GM23338 (cell line): Measurements from ENCODE around the gene NRIP1. TPM values are rescaled to one million over a fixed set of nuclear protein-coding genes. Genes with fewer than 3 reads are reported as not detected.

Experiments used
- ATAC-seq: fragments of 200-7000 bp; cut with Tn5 transposase; 3 replicates; pipeline ENCODE4 v1.9.1; 2020
- DNase-seq: peaks from one replicate; pipeline ENCODE4 v3.0.0-alpha.2; 2015; ENCODE audit warnings: low spot score
- H2AFZ ChIP-seq: fragments of 200-600 bp; sonication (generic); 2 replicates; pipeline ENCODE4 v1.8.0; 2016; ENCODE audit warnings: antibody characterized with exemption, mild to moderate bottlenecking, moderate library complexity
- H3F3A ChIP-seq: fragments of 200-600 bp; sonication (generic); replicated peaks from 2 replicates; pipeline ENCODE4 v1.8.0; 2017; ENCODE audit warnings: antibody characterized with exemption, mixed run types, low read depth
- H3K27ac ChIP-seq: fragments of 200-600 bp; sonication (generic); 2 replicates; pipeline ENCODE4 v1.6.1; 2016; ENCODE audit warnings: low read depth
- H3K27me3 ChIP-seq: fragments of 200-600 bp; sonication (generic); 2 replicates; pipeline ENCODE4 v1.8.0; 2016; ENCODE audit warnings: mild to moderate bottlenecking, mixed run types, moderate library complexity; ENCODE audit not compliant: insufficient read depth
- H3K36me3 ChIP-seq: fragments of 200-600 bp; sonication (generic); 2 replicates; pipeline ENCODE4 v1.8.0; 2016; ENCODE audit warnings: mild to moderate bottlenecking; ENCODE audit not compliant: insufficient read depth
- H3K4me1 ChIP-seq: fragments of 200-600 bp; sonication (generic); 2 replicates; pipeline ENCODE4 v1.8.0; 2016; ENCODE audit warnings: mild to moderate bottlenecking, moderate library complexity; ENCODE audit not compliant: insufficient read depth
- H3K4me2 ChIP-seq: fragments of 200-600 bp; sonication (generic); 2 replicates; pipeline ENCODE4 v1.7.1; 2017; ENCODE audit warnings: mixed run types
- H3K4me3 ChIP-seq: fragments of 200-600 bp; sonication (generic); 2 replicates; pipeline ENCODE4 v1.6.1; 2016; ENCODE audit warnings: mixed run types
- H3K79me2 ChIP-seq: fragments of 200-600 bp; sonication (generic); replicated peaks from 2 replicates; pipeline ENCODE4 v1.8.0; 2017; ENCODE audit warnings: mild to moderate bottlenecking; ENCODE audit not compliant: insufficient read depth
- H3K9me2 ChIP-seq: fragments of 200-600 bp; sonication (generic); 2 replicates; pipeline ENCODE4 v1.8.0; 2017; ENCODE audit not compliant: insufficient read depth
- H4K20me1 ChIP-seq: fragments of 200-600 bp; sonication (generic); replicated peaks from 2 replicates; pipeline ENCODE4 v1.8.0; 2017; ENCODE audit warnings: mild to moderate bottlenecking; ENCODE audit not compliant: insufficient read depth
- H3K27ac Mint-ChIP-seq: 2 replicates; pipeline ENCODE4 v1.8.0; 2020; ENCODE audit warnings: inconsistent platforms, mild to moderate bottlenecking, moderate library complexity, mixed read lengths
- H3K27me3 Mint-ChIP-seq: 3 replicates; pipeline ENCODE4 v1.8.0; 2022; ENCODE audit warnings: low read depth, mild to moderate bottlenecking, moderate library complexity, mixed read lengths, inconsistent platforms; ENCODE audit not compliant: insufficient read depth, poor library complexity
- H3K36me3 Mint-ChIP-seq: 3 replicates; pipeline ENCODE4 v1.8.0; 2021; ENCODE audit warnings: low read depth, mild to moderate bottlenecking, inconsistent platforms, moderate library complexity, mixed read lengths
- H3K4me1 Mint-ChIP-seq: 3 replicates; pipeline ENCODE4 v1.8.0; 2020; ENCODE audit warnings: mild to moderate bottlenecking, inconsistent platforms, mixed read lengths
- H3K4me3 Mint-ChIP-seq: 3 replicates; pipeline ENCODE4 v1.8.0; 2021; ENCODE audit warnings: moderate library complexity, mild to moderate bottlenecking, inconsistent platforms, mixed read lengths
- H3K9me3 Mint-ChIP-seq: 3 replicates; pipeline ENCODE4 v1.8.0; 2020; ENCODE audit warnings: moderate library complexity, mild to moderate bottlenecking, inconsistent platforms, mixed read lengths
- EZH2 ChIP-seq: fragments of 200-600 bp; sonication (generic); IDR thresholded peaks from one replicate; pipeline ENCODE4 v1.8.0; 2017; ENCODE audit warnings: antibody characterized with exemption, mild to moderate bottlenecking, low read depth; ENCODE audit not compliant: unreplicated experiment
- EZH2phosphoT487 ChIP-seq: fragments of 200-600 bp; sonication (generic); IDR thresholded peaks from one replicate; pipeline ENCODE4 v1.8.1; 2018; ENCODE audit warnings: antibody characterized with exemption; ENCODE audit not compliant: unreplicated experiment
- JUNB ChIP-seq: IDR thresholded peaks from one replicate; pipeline ENCODE4 v1.6.1; 2016; ENCODE audit warnings: antibody characterized with exemption; ENCODE audit not compliant: unreplicated experiment
- NANOG ChIP-seq: IDR thresholded peaks from 2 replicates; pipeline ENCODE4 v1.6.1; 2016; ENCODE audit warnings: antibody characterized with exemption, borderline replicate concordance
- POLR2AphosphoS5 ChIP-seq: IDR thresholded peaks from 2 replicates; pipeline ENCODE4 v1.6.1; 2016; ENCODE audit warnings: antibody characterized with exemption, low read depth
- STAT1 ChIP-seq: IDR thresholded peaks from one replicate; pipeline ENCODE4 v1.6.1; 2016; ENCODE audit warnings: antibody characterized with exemption; ENCODE audit not compliant: unreplicated experiment
- ZNF114 ChIP-seq: fragments of 250-450 bp; sonication (Bioruptor Pico); IDR thresholded peaks from 2 replicates; pipeline ENCODE4 v1.5.0; 2020; ENCODE audit warnings: mild to moderate bottlenecking, moderate library complexity
- ZNF331 ChIP-seq: fragments of 250-450 bp; sonication (Bioruptor Pico); IDR thresholded peaks from 2 replicates; pipeline ENCODE4 v1.5.0; 2020; ENCODE audit warnings: low read depth, mild to moderate bottlenecking, moderate library complexity
- polyA plus RNA-seq: library from polyadenylated mRNA; unstranded; fragments of >200 nt; fragmentation: Nextera tagmentation; extraction: Ambion mirVana; gene quantifications from 2 replicates; pipeline ENCODE4 v1.2.1, GENCODE V29; 2016
- total RNA-seq: library from RNA; depleted of rRNA; stranded (reverse); fragments of >200 nt; shearing (Covaris generic); gene quantifications from 2 replicates; pipeline ENCODE4 v1.2.3, GENCODE V29; 2014
- TF ChIP-seq, protein P1 (sequence below): fragments of 250-450 bp; sonication (Bioruptor Pico); IDR thresholded peaks from 2 replicates; pipeline ENCODE4 v1.5.0; 2020; ENCODE audit warnings: mild to moderate bottlenecking, moderate library complexity
- TF ChIP-seq, protein P2 (sequence below): IDR thresholded peaks from 2 replicates; pipeline ENCODE4 v1.6.1; 2016; ENCODE audit warnings: antibody characterized with exemption
- TF ChIP-seq, protein P3 (sequence below), 2 experiments: fragments of 200-600 bp in 1 of 2; sonication (generic) in 1 of 2; conservative IDR thresholded peaks; 2 replicates each; pipeline versions ENCODE4 v1.5.1 to v1.6.1; 2016 to 2017; ENCODE audit warnings: antibody characterized with exemption in 2 of 2, low read depth in 2 of 2, mild to moderate bottlenecking in 2 of 2, moderate library complexity in 1 of 2

Gene NRIP1
- total and polyA plus RNA-seq, 2 experiments from 2014 or later: 3.0 to 9.0 TPM

DNA sequence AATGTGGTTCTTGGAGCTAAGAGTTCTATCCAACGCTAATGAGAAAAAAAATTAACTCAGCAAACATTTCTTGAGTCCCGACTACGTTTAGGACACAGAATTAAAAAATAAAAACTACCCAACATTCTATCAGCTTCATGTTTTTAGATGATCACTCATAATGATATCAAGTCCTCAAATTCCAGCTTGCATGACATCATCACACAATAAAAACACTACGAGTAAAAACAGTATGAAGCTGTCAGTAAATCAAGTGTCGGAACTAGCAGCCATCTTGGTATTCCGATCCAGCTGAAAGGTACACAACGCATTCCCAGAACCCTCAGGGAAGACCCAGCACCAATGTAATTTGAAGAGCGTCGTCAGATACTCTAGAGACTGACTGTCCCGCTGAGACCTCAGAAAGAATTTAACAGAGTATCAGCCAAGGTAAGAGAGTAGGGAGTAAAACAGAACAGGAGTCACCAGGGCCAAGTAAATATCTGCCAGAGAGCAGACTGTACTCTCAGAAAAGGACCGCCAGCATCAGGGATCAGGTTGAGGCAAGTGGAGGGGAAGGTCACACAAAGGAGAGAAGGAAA, 57.0 kb downstream of the NRIP1 start:
- Histone ChIP-seq H3K4me3 (no peak overlapping the region), H3K4me2 (no peak overlapping the region), H4K20me1 (no peaks in the 10 kb centered on the region), H3K79me2 (no peaks in the 10 kb centered on the region; the same call in 1 of the 2 replicates), H2AFZ (no peak overlapping the region), H3F3A (no peaks in the 10 kb centered on the region), H3K4me1 (peaks cover 15% of the 10 kb centered on the region), H3K36me3 (no peaks in the 10 kb centered on the region), H3K27ac (no peak overlapping the region), H3K9me2 (no peaks in the 10 kb centered on the region), H3K27me3 (no peaks in the 10 kb centered on the region)
- no peak for DNase-seq
- Mint-ChIP-seq H3K4me1 (peaks cover 41% of the 10 kb centered on the region), H3K27me3 (peaks cover 5% of the 10 kb centered on the region), H3K36me3 (no peaks in the 10 kb centered on the region; the same call in 2 of the 3 replicates), H3K27ac (no peak overlapping the region), H3K9me3 (no peaks in the 10 kb centered on the region), H3K4me3 (no peak overlapping the region)
- ATAC-seq: no peak
- TF ChIP-seq ZNF114 (CRISPR knock-in tag): no peak

DNA sequence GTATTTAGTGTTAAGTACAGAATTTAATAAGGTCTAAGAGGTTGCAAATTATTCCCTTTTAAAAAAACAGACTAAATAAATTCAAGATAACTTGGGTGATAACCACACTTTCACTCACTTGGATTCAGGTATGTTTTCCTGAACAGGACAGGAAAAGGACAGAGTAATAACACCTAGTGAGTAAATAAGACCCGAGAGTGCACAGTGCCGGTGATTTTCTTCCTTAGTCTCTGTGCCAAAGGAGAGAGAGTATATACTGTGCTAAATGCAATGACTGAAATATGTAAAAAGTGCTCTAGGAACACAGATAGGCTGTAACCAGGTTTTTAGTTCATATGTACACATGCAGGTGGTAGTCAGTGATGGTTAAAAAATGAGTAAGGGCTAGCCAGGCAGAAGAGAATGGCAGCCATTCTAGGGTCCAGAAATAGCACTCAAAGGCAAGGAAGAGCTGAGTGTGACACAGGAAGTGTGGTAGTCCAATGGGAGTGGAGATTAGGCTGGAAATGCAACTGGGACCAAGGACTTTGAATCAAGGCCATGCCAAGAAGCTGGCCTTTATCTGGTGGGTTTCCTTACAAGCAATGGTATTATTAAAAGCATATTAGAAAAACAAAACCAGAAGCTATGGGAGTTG, 58.1 kb downstream of the NRIP1 start:
- H3K4me1 Mint-ChIP-seq: peaks cover 52% of the 10 kb centered on the region
- no peaks in the 10 kb centered on the region; the same call in 2 of the 3 replicates for H3K36me3 Mint-ChIP-seq
- Histone ChIP-seq H2AFZ (no peak overlapping the region), H3K27ac (no peak overlapping the region), H3K79me2 (no peaks in the 10 kb centered on the region), H4K20me1 (no peaks in the 10 kb centered on the region), H3K4me2 (peak overlapping the region; percentile 18; the same call in 1 of the 2 replicates), H3K9me2 (no peaks in the 10 kb centered on the region), H3K4me1 (peaks cover 24% of the 10 kb centered on the region), H3K36me3 (no peaks in the 10 kb centered on the region), H3K27me3 (no peaks in the 10 kb centered on the region), H3K4me3 (no peak overlapping the region), H3F3A (no peaks in the 10 kb centered on the region)
- H3K9me3 Mint-ChIP-seq: no peaks in the 10 kb centered on the region
- H3K4me3 Mint-ChIP-seq: no peak overlapping the region
- peaks cover 5% of the 10 kb centered on the region for H3K27me3 Mint-ChIP-seq
- no peak overlapping the region for H3K27ac Mint-ChIP-seq
- DNase-seq (no peak), ATAC-seq (no peak)
- TF ChIP-seq EZH2phosphoT487 (no peak), JUNB (no peak), EZH2 (no peak), STAT1 (no peak), ZNF331 (CRISPR knock-in tag) (no peak), POLR2AphosphoS5 (no peak), NANOG (no peak)
- TF ChIP-seq, protein P1, sequence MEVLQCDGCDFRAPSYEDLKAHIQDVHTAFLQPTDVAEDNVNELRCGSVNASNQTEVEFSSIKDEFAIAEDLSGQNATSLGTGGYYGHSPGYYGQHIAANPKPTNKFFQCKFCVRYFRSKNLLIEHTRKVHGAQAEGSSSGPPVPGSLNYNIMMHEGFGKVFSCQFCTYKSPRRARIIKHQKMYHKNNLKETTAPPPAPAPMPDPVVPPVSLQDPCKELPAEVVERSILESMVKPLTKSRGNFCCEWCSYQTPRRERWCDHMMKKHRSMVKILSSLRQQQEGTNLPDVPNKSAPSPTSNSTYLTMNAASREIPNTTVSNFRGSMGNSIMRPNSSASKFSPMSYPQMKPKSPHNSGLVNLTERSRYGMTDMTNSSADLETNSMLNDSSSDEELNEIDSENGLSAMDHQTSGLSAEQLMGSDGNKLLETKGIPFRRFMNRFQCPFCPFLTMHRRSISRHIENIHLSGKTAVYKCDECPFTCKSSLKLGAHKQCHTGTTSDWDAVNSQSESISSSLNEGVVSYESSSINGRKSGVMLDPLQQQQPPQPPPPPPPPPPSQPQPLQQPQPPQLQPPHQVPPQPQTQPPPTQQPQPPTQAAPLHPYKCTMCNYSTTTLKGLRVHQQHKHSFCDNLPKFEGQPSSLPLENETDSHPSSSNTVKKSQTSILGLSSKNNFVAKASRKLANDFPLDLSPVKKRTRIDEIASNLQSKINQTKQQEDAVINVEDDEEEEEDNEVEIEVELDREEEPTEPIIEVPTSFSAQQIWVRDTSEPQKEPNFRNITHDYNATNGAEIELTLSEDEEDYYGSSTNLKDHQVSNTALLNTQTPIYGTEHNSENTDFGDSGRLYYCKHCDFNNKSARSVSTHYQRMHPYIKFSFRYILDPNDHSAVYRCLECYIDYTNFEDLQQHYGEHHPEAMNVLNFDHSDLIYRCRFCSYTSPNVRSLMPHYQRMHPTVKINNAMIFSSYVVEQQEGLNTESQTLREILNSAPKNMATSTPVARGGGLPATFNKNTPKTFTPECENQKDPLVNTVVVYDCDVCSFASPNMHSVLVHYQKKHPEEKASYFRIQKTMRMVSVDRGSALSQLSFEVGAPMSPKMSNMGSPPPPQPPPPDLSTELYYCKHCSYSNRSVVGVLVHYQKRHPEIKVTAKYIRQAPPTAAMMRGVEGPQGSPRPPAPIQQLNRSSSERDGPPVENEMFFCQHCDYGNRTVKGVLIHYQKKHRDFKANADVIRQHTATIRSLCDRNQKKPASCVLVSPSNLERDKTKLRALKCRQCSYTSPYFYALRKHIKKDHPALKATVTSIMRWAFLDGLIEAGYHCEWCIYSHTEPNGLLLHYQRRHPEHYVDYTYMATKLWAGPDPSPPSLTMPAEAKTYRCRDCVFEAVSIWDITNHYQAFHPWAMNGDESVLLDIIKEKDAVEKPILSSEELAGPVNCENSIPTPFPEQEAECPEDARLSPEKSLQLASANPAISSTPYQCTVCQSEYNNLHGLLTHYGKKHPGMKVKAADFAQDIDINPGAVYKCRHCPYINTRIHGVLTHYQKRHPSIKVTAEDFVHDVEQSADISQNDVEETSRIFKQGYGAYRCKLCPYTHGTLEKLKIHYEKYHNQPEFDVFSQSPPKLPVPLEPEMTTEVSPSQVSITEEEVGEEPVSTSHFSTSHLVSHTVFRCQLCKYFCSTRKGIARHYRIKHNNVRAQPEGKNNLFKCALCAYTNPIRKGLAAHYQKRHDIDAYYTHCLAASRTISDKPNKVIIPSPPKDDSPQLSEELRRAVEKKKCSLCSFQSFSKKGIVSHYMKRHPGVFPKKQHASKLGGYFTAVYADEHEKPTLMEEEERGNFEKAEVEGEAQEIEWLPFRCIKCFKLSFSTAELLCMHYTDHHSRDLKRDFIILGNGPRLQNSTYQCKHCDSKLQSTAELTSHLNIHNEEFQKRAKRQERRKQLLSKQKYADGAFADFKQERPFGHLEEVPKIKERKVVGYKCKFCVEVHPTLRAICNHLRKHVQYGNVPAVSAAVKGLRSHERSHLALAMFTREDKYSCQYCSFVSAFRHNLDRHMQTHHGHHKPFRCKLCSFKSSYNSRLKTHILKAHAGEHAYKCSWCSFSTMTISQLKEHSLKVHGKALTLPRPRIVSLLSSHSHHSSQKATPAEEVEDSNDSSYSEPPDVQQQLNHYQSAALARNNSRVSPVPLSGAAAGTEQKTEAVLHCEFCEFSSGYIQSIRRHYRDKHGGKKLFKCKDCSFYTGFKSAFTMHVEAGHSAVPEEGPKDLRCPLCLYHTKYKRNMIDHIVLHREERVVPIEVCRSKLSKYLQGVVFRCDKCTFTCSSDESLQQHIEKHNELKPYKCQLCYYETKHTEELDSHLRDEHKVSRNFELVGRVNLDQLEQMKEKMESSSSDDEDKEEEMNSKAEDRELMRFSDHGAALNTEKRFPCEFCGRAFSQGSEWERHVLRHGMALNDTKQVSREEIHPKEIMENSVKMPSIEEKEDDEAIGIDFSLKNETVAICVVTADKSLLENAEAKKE (CRISPR knock-in tag): no peak
- TF ChIP-seq, protein P2, sequence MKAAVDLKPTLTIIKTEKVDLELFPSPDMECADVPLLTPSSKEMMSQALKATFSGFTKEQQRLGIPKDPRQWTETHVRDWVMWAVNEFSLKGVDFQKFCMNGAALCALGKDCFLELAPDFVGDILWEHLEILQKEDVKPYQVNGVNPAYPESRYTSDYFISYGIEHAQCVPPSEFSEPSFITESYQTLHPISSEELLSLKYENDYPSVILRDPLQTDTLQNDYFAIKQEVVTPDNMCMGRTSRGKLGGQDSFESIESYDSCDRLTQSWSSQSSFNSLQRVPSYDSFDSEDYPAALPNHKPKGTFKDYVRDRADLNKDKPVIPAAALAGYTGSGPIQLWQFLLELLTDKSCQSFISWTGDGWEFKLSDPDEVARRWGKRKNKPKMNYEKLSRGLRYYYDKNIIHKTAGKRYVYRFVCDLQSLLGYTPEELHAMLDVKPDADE: no peak
- TF ChIP-seq, protein P3, sequence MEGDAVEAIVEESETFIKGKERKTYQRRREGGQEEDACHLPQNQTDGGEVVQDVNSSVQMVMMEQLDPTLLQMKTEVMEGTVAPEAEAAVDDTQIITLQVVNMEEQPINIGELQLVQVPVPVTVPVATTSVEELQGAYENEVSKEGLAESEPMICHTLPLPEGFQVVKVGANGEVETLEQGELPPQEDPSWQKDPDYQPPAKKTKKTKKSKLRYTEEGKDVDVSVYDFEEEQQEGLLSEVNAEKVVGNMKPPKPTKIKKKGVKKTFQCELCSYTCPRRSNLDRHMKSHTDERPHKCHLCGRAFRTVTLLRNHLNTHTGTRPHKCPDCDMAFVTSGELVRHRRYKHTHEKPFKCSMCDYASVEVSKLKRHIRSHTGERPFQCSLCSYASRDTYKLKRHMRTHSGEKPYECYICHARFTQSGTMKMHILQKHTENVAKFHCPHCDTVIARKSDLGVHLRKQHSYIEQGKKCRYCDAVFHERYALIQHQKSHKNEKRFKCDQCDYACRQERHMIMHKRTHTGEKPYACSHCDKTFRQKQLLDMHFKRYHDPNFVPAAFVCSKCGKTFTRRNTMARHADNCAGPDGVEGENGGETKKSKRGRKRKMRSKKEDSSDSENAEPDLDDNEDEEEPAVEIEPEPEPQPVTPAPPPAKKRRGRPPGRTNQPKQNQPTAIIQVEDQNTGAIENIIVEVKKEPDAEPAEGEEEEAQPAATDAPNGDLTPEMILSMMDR (conservative IDR thresholded peaks at IDR 0.05; ENCODE audit: low read depth in 2 of 2): no peak
